Mucosa of descending colon (tissue), 3 donors: Measurements from ENCODE around the gene CAPN11. TPM values are rescaled to one million over a fixed set of nuclear protein-coding genes. Genes with fewer than 3 reads are reported as not detected.

ENCODE experiments used
- ATAC-seq: fragments of 200-7000 bp; cut with Tn5 transposase; one replicate; pipeline ENCODE4 v1.9.1; 2020; ENCODE audit warnings: mild to moderate bottlenecking, moderate library complexity
- DNase-seq, 3 donors: peaks; one replicate each; pipeline ENCODE4 v3.0.0-alpha.2; 2020
- H3K36me3 ChIP-seq: fragments of 200-600 bp; one replicate; pipeline ENCODE4 v1.8.0; 2021; ENCODE audit warnings: low read depth, mild to moderate bottlenecking
- H3K4me1 ChIP-seq: fragments of 200-600 bp; one replicate; pipeline ENCODE4 v1.8.0; 2021; ENCODE audit warnings: low read depth, mild to moderate bottlenecking
- H3K4me3 ChIP-seq: fragments of 200-600 bp; one replicate; pipeline ENCODE4 v1.8.0; 2021; ENCODE audit warnings: mild to moderate bottlenecking
- H3K9me3 ChIP-seq: fragments of 200-600 bp; one replicate; pipeline ENCODE4 v1.8.0; 2021; ENCODE audit warnings: mild to moderate bottlenecking
- CTCF ChIP-seq: fragments of 200-600 bp; IDR thresholded peaks from one replicate; pipeline ENCODE4 v1.8.0; 2022; ENCODE audit warnings: antibody characterized with exemption, mild to moderate bottlenecking
- intact Hi-C, 2 donors: fragments of 100-400 bp; cut with DNase I in 1 of 2; cut with micrococcal nuclease in 1 of 2; formaldehyde crosslinking; loops; one replicate each; pipeline versions ENCODE4 v1.11.0 to v1.11.1; 2022; cut with DNase I, micrococcal nuclease
- total RNA-seq, 3 donors: library from RNA; stranded (reverse); fragmentation: NEBNext Ultra II Directional in 2 of 3; extraction: Animal tissue kit (Norgen Biotek cat#: 25700) in 2 of 3; gene quantifications; one replicate each; pipeline versions ENCODE4 v1.2.1 to v1.2.4, GENCODE V29; 2021 to 2023
- donor health status: DM: no; HTN: no; CAD: no; lungs with moderate emphysema.
- donor health status: DM: no; HTN: no; CAD: no.
- donor health status: DM: no; HTN: yes; CAD: no.

The CAPN11 gene
- total RNA-seq, 3 donors from 2014 or later: 0.35 to 1.2 (median 1.1) TPM

- ATAC-seq (no peak), DNase-seq (no peak)
- H3K9me3 ChIP-seq: no peaks in the 10 kb centered on the region
- H3K4me1 ChIP-seq: no peaks in the 10 kb centered on the region
- H3K4me3 ChIP-seq: no peak overlapping the region
- intact Hi-C loops: no loop called here
- no peaks in the 10 kb centered on the region for H3K36me3 ChIP-seq
- no peak for TF ChIP-seq CTCF
Observed at GRCh38 chr6:44185953-44186634, 27.5 kb downstream of the CAPN11 start.

GRCh38 chr6:44186635-44187025, 28.0 kb downstream of the CAPN11 start:
- no peak for DNase-seq
- Histone ChIP-seq H3K4me3 (no peak overlapping the region), H3K4me1 (no peaks in the 10 kb centered on the region), H3K36me3 (no peaks in the 10 kb centered on the region), H3K9me3 (no peaks in the 10 kb centered on the region)
- ATAC-seq: no peak
- no peak for TF ChIP-seq CTCF
- intact Hi-C loops: no loop called here

- ATAC-seq (no peak), DNase-seq (no peak)
- Histone ChIP-seq H3K4me3 (no peak overlapping the region), H3K9me3 (no peaks in the 10 kb centered on the region), H3K4me1 (no peaks in the 10 kb centered on the region), H3K36me3 (no peaks in the 10 kb centered on the region)
- no peak for TF ChIP-seq CTCF
- intact Hi-C loops: no loop called here
Observed at GRCh38 chr6:44188819-44189218, 30.2 kb downstream of the CAPN11 start.

- Histone ChIP-seq H3K4me3 (no peak overlapping the region), H3K36me3 (no peaks in the 10 kb centered on the region), H3K9me3 (no peaks in the 10 kb centered on the region), H3K4me1 (no peaks in the 10 kb centered on the region)
- intact Hi-C loops: no loop called here
- no peak for DNase-seq
- no peak for ATAC-seq
- TF ChIP-seq CTCF: no peak
Observed at GRCh38 chr6:44189257-44189656, 30.6 kb downstream of the CAPN11 start.

- H3K36me3 ChIP-seq: no peaks in the 10 kb centered on the region
- H3K4me3 ChIP-seq: no peak overlapping the region
- ATAC-seq (no peak), DNase-seq (no peak)
- TF ChIP-seq CTCF: no peak
- no peaks in the 10 kb centered on the region for H3K9me3 ChIP-seq
- no peaks in the 10 kb centered on the region for H3K4me1 ChIP-seq
- intact Hi-C loops: no loop called here
Observed at GRCh38 chr6:44190715-44191114, 32.1 kb downstream of the CAPN11 start.
